Activated CD4-positive, alpha-beta T cell treated with anti-CD3 and anti-CD28 coated beads for 36 hours (primary cell): ENCODE measurements around the gene TYMS. TPM values are rescaled to one million over a fixed set of nuclear protein-coding genes. Genes with fewer than 3 reads are reported as not detected.

ENCODE experiments used
- ATAC-seq: fragments of 200-7000 bp; cut with Tn5 transposase; one replicate; pipeline ENCODE4 v1.10.0; 2021; ENCODE audit warnings: mild to moderate bottlenecking, moderate library complexity
- CTCF ChIA-PET: fragments of 350-600 bp; sonication (Branson Sonifier 250); formaldehyde crosslinking; loops from one replicate; lab custom pipeline; 2021; ENCODE audit warnings: antibody characterized with exemption; lab: Charles Lee
- POLR2A ChIA-PET: fragments of 350-600 bp; sonication (Branson Sonifier 250); formaldehyde crosslinking; loops from one replicate; lab custom pipeline; 2021; ENCODE audit warnings: antibody characterized with exemption, inconsistent platforms; lab: Charles Lee
- DNase-seq: peaks from one replicate; pipeline ENCODE4 v3.0.0-alpha.2; 2020
- H3K27ac Mint-ChIP-seq: one replicate; pipeline ENCODE4 v1.8.0; 2021; ENCODE audit warnings: mixed read lengths
- H3K27me3 Mint-ChIP-seq: one replicate; pipeline ENCODE4 v1.8.0; 2021; ENCODE audit warnings: mixed read lengths
- H3K36me3 Mint-ChIP-seq: one replicate; pipeline ENCODE4 v1.8.0; 2021; ENCODE audit warnings: low read depth, mixed read lengths
- H3K4me1 Mint-ChIP-seq: one replicate; pipeline ENCODE4 v1.8.0; 2021; ENCODE audit warnings: mixed read lengths
- H3K4me3 Mint-ChIP-seq: one replicate; pipeline ENCODE4 v1.8.0; 2021; ENCODE audit warnings: mild to moderate bottlenecking, moderate library complexity, mixed read lengths
- H3K9me3 Mint-ChIP-seq: one replicate; pipeline ENCODE4 v1.8.0; 2021; ENCODE audit warnings: low read depth, mixed read lengths
- intact Hi-C, 2 experiments: fragments of 100-400 bp; cut with DNase I in 1 of 2; cut with micrococcal nuclease in 1 of 2; formaldehyde crosslinking; loops; one replicate each; pipeline versions ENCODE4 v1.14.2 to v1.15.1; 2022 to 2024; cut with DNase I, micrococcal nuclease
- total RNA-seq, 2 experiments: library from RNA; stranded (reverse); gene quantifications; one replicate each; pipeline ENCODE4 v1.2.3, GENCODE V29; 2021

TYMS gene
- total RNA-seq, 2 experiments from 2014 or later = 331 to 372 TPM

DNA sequence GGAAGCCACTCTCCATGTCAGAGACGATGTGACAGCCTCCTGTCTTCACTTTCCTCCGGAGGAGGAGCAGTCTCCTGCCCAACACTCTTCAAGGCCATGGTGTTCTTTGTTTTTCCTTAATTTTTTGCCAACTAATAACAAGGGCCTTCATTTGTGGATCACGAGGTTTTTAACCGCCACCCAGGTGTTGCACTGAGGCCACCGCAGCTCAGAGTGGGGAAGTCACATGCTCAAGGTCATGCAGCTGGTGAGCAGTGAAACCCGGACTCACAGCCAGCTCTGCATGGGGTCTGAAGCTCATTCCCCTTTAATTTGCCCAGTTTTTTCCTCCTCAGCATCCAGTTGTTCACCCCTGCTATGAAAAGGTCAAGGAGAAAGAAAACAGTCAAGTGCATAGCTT lies 35.4 kb downstream of the TYMS start:
- ChIA-PET CTCF (interaction anchor here (0.6 to 1.2 kb wide), 4 partner anchors 22 to 1621 kb away, joined by 3 to 7 read pairs (median 3); no protein-coding TSS in a partner anchor), POLR2A (no interaction called here)
- Mint-ChIP-seq H3K27ac (no peak overlapping the region), H3K4me1 (peaks cover 2% of the 10 kb centered on the region), H3K4me3 (no peak overlapping the region), H3K27me3 (no peaks in the 10 kb centered on the region), H3K36me3 (peaks cover 62% of the 10 kb centered on the region), H3K9me3 (no peaks in the 10 kb centered on the region)
- ATAC-seq = no peak
- intact Hi-C loops = no loop called here
- no peak for DNase-seq

DNA sequence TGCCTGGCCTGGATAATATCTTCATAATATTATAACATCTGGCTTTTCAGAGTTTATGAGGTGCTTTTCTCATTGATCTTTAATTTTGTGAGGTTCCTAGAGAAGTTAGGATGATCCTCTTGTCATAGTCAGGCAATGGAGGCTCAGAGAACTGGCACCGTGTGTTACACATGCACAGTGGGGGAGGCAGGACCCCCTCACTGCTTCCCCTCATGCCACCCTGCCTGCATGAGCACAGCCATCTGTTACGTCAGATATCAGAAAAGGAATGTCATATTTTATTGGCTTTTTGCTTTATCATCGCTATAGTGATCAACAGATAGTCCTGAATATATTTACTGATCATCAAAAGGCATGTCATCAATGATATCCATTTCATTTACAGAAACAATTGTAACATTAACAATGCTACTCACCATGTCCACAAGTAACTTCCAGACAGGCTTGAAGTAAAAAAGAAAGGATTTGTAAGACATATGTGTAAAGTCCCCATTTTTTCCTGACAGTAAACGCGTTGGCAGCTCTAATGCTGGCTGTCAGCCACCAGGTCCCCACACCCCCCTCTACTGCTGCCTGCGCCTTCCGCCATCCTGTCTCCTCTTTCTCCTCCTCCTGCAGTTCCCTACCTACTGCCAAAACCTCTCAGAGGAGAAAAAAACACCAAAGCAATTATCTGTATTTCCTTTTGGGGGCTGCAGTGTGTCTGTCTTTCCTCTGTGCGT lies 36.2 kb downstream of the TYMS start:
- ChIA-PET POLR2A (no interaction called here), CTCF (interaction anchor here (1.0 to 1.2 kb wide), 2 partner anchors 105 to 146 kb away, joined by 3 to 7 read pairs; no protein-coding TSS in a partner anchor)
- Mint-ChIP-seq H3K4me1 (peaks cover 2% of the 10 kb centered on the region), H3K27ac (no peak overlapping the region), H3K27me3 (no peaks in the 10 kb centered on the region), H3K4me3 (no peak overlapping the region), H3K9me3 (no peaks in the 10 kb centered on the region), H3K36me3 (peaks cover 59% of the 10 kb centered on the region)
- intact Hi-C loops = no loop called here
- DNase-seq (no peak), ATAC-seq (no peak)

DNA sequence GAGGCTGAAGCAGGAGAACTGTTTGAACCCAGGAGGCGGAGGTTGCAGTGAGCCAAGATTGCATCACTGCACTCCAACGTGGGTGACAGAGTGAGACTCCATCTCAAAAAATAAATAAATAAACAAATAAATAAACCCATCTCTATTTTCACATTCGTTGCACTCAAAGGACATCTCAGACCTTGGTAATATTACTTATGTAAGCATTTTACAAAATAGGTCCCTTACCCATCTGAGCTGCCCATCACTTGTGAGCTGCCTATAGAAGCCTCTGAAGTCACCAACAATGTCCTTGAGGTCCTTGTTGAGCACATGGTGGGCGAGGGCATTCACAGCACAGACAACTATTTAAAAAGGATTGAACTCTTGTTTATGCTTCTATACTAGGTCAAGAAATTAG lies 39.6 kb downstream of the TYMS start:
- Mint-ChIP-seq H3K36me3 (peaks cover 54% of the 10 kb centered on the region), H3K9me3 (no peaks in the 10 kb centered on the region), H3K27me3 (no peaks in the 10 kb centered on the region), H3K4me3 (no peak overlapping the region), H3K27ac (no peak overlapping the region), H3K4me1 (peaks cover 2% of the 10 kb centered on the region)
- ChIA-PET POLR2A (no interaction called here), CTCF (interaction anchor here (1.3 to 2.2 kb wide), 2 partner anchors 133 to 142 kb away, joined by 4 to 6 read pairs; no protein-coding TSS in a partner anchor)
- DNase-seq (no peak), ATAC-seq (no peak)
- intact Hi-C loops = no loop called here

DNA sequence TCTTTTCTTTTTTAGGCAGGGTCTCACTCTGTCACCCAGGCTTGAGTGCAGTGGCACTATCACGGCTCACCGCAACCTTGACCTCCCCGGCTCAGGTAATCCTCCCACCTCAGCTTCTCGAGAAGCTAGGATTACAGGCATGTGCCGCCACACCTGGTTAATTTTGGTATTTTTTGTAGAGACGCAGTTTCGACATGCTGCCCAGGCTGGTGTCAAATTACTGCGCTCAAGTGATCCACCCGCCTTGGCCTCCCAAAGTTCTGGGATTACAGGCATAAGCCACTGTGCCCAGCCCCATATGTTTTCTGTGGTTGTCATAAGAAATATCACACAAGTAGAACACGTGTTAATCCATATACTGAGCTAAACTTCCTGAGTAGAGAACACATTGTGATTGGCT lies 40.3 kb downstream of the TYMS start:
- Mint-ChIP-seq H3K27me3 (no peaks in the 10 kb centered on the region), H3K4me1 (peaks cover 3% of the 10 kb centered on the region), H3K4me3 (no peak overlapping the region), H3K9me3 (no peaks in the 10 kb centered on the region), H3K27ac (no peak overlapping the region), H3K36me3 (peaks cover 52% of the 10 kb centered on the region)
- intact Hi-C loops = no loop called here
- no peak for ATAC-seq
- POLR2A ChIA-PET = no interaction called here
- CTCF ChIA-PET = interaction anchor here (2.2 kb wide), 1 partner anchor 141 kb away, joined by 6 read pairs; no protein-coding TSS in a partner anchor
- no peak for DNase-seq

DNA sequence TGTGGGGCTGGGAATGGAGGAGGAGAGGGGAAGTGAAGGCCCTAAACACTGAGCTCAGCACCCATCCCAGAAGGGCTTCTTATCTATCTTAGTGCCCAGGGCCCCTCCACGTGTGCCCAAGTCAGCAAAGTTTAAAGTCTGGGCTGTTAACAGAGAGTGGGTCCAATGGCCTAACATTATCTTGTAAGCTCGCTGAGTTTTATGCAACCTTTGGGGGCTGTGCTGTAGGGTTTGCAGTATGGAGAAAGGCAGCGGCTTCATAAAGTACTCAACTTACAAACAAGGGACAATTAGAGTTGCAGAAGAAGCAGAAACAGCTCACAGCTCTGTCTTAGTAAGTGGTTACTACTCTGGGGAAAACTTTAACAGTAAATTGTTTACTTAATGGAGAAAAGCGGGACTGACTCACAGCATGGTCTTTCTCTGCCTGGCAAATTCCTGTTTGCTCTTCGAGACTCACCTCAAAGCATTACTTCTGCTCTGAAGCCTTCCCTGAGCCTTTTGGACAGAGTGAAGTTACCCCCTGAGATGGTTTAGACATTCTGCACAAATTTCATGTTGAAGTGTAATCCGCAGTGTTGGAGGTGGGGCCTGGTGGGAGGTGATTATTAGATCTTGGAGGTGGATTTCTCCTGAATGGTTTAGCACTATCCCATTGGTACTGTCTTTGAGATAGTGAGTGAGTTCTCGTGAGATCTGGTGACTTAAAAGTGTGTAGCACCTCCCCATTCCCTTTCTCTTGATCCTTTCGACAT lies 45.9 kb downstream of the TYMS start:
- H3K4me3 Mint-ChIP-seq = no peak overlapping the region
- H3K36me3 Mint-ChIP-seq = peaks cover 54% of the 10 kb centered on the region
- peaks cover 33% of the 10 kb centered on the region for H3K4me1 Mint-ChIP-seq
- peak overlapping the region; percentile 63 for H3K27ac Mint-ChIP-seq
- CTCF ChIA-PET = interaction anchor here (0.8 to 1.3 kb wide), 4 partner anchors 10 to 136 kb away, joined by 3 to 5 read pairs (median 4); no protein-coding TSS in a partner anchor
- intact Hi-C loops = no loop called here
- ATAC-seq (peak; percentile 23), DNase-seq (no peak)
- no peaks in the 10 kb centered on the region for H3K27me3 Mint-ChIP-seq
- POLR2A ChIA-PET = interaction anchor here (0.6 to 1.0 kb wide), 2 partner anchors 9 to 66 kb away, joined by 3 read pairs; no protein-coding TSS in a partner anchor
- H3K9me3 Mint-ChIP-seq = no peaks in the 10 kb centered on the region

DNA sequence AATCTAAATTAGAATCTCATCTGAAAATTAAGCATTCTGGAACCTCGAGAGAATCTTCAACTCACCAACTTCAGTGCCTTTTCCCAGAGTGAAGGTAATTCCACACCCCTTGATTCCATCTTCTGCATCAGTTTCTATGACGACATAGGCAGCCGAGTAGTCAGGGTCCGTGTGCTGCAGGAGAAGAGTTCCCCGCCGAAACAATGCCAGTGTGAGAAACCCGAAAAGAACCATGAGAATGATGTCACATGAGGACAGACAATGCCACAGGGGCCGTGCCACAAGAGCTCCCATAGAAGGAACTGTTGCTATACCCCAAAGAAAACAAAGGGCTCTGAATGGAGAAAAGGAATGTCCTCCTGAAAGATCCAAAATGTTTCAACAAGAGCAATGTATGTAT lies 49.0 kb downstream of the TYMS start:
- H3K4me1 Mint-ChIP-seq = peaks cover 53% of the 10 kb centered on the region
- intact Hi-C loops = no loop called here
- CTCF ChIA-PET = interaction anchor here (1.2 to 1.6 kb wide), 2 partner anchors 124 to 133 kb away, joined by 3 to 6 read pairs; no protein-coding TSS in a partner anchor

DNA sequence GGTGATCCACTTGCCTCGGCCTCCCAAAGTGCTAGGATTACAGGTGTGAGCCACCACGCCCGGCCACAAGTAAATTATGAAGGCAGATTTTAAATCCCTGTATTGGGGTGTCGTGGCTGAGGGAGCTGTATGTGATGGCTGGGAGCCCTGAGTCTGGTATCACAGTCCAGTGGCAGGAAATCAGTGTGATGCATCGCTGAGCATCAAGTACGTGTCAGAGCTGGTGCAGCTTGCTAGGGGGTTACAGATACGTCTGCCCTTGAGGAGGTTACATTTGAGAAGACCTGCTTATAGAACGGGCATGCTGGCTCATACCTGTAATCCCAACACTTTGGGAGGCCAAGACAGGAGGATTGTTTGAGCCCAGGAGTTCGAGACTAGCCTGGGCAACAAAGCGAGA lies 50.6 kb downstream of the TYMS start:
- Mint-ChIP-seq H3K27me3 (no peaks in the 10 kb centered on the region), H3K9me3 (no peaks in the 10 kb centered on the region), H3K4me1 (peaks cover 54% of the 10 kb centered on the region), H3K36me3 (peaks cover 65% of the 10 kb centered on the region), H3K27ac (no peak overlapping the region), H3K4me3 (no peak overlapping the region)
- ChIA-PET CTCF (interaction anchor here (1.3 kb wide), 1 partner anchor 34 kb away, joined by 3 read pairs; no protein-coding TSS in a partner anchor), POLR2A (no interaction called here)
- ATAC-seq (no peak), DNase-seq (no peak)
- intact Hi-C loops = no loop called here

More for the DNA sequence above, 49.0 kb downstream of the TYMS start:
- POLR2A ChIA-PET = no interaction called here
- Mint-ChIP-seq H3K9me3 (no peaks in the 10 kb centered on the region), H3K27ac (no peak overlapping the region), H3K36me3 (peaks cover 66% of the 10 kb centered on the region), H3K27me3 (no peaks in the 10 kb centered on the region), H3K4me3 (no peak overlapping the region)
- no peak for DNase-seq
- no peak for ATAC-seq

DNA sequence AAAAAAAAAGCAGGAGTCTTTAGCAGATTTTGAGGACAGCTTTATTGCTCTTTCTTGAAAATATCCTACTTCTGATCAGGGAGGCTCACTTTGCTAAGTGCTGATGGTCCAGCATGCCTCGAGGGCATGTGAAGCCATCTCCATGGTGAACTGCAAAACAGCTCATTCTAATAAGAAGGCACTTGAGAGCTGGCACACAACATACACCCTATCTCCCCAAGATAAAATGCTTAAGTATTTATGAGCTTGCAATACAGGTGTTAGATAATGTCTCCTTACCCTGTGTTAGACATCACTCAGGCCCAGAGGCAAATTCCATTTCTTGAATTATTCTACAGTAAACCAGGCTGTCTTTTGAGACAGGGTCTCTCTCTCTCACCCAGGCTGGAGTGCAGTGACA lies 52.3 kb downstream of the TYMS start:
- H3K27me3 Mint-ChIP-seq = no peaks in the 10 kb centered on the region
- DNase-seq (no peak), ATAC-seq (no peak)
- peaks cover 55% of the 10 kb centered on the region for H3K36me3 Mint-ChIP-seq
- H3K27ac Mint-ChIP-seq = no peak overlapping the region
- H3K9me3 Mint-ChIP-seq = no peaks in the 10 kb centered on the region
- H3K4me1 Mint-ChIP-seq = peaks cover 47% of the 10 kb centered on the region
- intact Hi-C loops = loop anchor here (2.0 to 5.0 kb wide), 3 partner anchors 53 to 441 kb away; partner anchors contain the start of genes CLUL1 (in 1 of the 2), THOC1 (in 1 of the 2) and TYMS (in 1 of the 2)
- peak overlapping the region; percentile 4 for H3K4me3 Mint-ChIP-seq
- CTCF ChIA-PET = interaction anchor here (0.7 to 3.3 kb wide), 3 partner anchors 30 to 130 kb away, joined by 4 to 8 read pairs (median 7); no protein-coding TSS in a partner anchor
- POLR2A ChIA-PET = interaction anchor here (0.9 kb wide), 1 partner anchor 26 kb away, joined by 3 read pairs; no protein-coding TSS in a partner anchor

DNA sequence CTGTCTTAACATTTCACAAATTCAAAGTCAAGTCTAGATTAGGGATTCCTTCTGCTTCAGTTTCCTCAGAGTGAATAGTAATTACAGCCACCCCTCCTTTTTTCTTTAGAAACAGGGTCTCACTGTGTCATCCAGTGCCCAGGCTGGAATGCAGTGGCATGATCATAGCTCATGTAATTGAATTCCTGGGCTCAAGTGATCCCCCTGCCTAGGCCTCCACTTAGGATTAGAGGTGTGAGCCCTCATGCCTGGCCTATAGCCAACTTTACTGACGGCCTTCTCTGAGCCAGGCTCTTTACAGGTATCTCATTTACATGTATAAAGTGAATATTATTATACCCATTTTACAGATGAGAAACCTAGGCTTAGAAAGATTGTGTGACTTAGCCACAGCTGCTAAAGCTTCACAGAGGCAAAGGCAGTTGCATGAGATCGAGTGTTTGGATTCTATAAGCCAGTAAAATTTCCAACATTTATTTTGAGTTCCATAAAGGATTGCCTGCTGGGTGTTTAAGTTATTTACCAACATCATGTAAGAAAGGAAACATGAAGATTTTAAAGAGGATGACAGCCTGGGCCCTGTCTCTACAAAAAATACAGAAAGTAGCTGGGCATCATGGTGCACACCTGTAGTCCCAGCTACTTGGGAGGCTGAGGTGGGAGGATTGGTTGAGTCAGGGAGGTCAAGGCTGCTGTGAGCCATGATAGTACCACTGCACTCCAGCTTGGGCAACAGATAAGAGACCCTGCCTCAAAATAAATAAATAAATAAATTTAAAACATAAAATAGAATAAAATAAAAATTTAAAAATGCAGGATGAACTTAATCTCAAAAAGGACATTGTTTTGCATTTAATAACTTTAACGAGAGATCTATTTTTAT lies 53.2 kb downstream of the TYMS start:
- ChIA-PET CTCF (interaction anchor here (0.7 to 3.3 kb wide), 5 partner anchors 29 to 129 kb away, joined by 4 to 8 read pairs (median 5); partner anchors contain the start of gene TYMS), POLR2A (interaction anchor here (0.7 kb wide), 2 partner anchors 84 to 288 kb away, joined by 3 to 6 read pairs; no protein-coding TSS in a partner anchor)
- H3K9me3 Mint-ChIP-seq = no peaks in the 10 kb centered on the region
- H3K4me1 Mint-ChIP-seq = peaks cover 48% of the 10 kb centered on the region
- no peaks in the 10 kb centered on the region for H3K27me3 Mint-ChIP-seq
- H3K36me3 Mint-ChIP-seq = peaks cover 46% of the 10 kb centered on the region
- peak overlapping the region; percentile 94 for H3K4me3 Mint-ChIP-seq
- no peak for ATAC-seq
- intact Hi-C loops = loop anchor here (2.0 to 5.0 kb wide), 3 partner anchors 54 to 442 kb away; partner anchors contain the start of genes CLUL1 (in 1 of the 2), THOC1 (in 1 of the 2) and TYMS (in 1 of the 2)
- H3K27ac Mint-ChIP-seq = peak overlapping the region; percentile 99
- DNase-seq = no peak

DNA sequence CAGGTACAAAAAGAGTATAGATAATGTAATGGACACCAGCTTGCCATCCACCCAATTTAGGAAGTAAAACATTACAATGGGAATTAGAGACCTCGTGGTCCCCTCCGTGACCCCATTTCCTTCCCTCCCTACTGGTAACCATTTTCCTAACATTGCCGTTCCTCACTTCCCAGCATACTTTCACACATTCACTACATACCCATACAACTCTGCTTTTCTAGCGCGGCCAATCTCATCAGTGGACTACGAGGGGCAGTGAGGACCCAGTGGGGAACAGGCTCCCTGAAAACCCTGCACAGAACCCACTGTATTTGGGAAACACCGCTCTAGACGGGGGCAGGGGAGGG lies 53.8 kb downstream of the TYMS start:
- peaks cover 40% of the 10 kb centered on the region for H3K36me3 Mint-ChIP-seq
- peak overlapping the region; percentile 94 for H3K4me3 Mint-ChIP-seq
- no peak for DNase-seq
- peaks cover 54% of the 10 kb centered on the region for H3K4me1 Mint-ChIP-seq
- no peaks in the 10 kb centered on the region for H3K9me3 Mint-ChIP-seq
- POLR2A ChIA-PET = no interaction called here
- CTCF ChIA-PET = interaction anchor here (1.1 to 3.3 kb wide), 3 partner anchors 29 to 119 kb away, joined by 4 to 8 read pairs (median 5); partner anchors contain the start of gene TYMS
- no peak for ATAC-seq
- H3K27ac Mint-ChIP-seq = peak overlapping the region; percentile 99
- H3K27me3 Mint-ChIP-seq = no peaks in the 10 kb centered on the region
- intact Hi-C loops = loop anchor here (2.0 to 5.0 kb wide), 3 partner anchors 54 to 442 kb away; partner anchors contain the start of genes CLUL1 (in 1 of the 2), THOC1 (in 1 of the 2) and TYMS (in 1 of the 2)
